ENCODE results near the gene OR8B12.
"Not testable (repeated sequence)": the region's sequence is repeated elsewhere in the genome, so short reads cannot be mapped to it uniquely, and the experiment has no call there.

The OR8B12 gene

DNA sequence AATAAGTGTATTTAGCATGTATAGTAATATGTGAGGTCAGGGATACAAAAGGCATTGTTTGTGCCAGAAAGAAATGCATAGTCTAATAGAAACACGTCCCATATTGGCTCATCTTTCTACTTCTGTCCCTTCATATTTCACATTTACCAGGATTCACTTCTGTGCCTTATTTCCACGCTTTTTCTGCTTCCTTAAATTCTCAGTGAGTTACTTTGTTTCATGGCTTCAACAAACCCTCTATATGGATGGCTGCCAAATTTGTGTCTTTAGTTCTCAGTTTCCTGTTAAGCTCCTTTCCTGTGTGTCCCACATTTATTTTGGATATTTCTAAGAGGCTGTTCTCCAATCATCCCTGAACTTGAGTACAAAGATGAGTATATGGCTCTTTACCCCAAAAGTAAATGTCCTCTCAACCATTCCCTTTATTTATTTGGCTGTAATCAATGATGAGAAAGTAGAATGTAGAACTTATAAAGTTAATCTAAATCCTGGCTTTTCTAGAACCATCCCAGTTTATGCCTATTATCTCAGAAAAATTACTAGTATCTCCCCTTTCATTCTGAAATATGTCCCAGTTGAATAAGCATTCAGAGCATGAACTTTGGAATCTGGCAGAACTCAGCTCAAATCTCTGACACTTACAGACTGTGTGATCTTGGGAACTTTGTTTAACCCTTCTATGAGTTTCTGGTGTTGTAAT lies 23.5 kb downstream of the OR8B12 start:
- no peak for DNase-seq

DNA sequence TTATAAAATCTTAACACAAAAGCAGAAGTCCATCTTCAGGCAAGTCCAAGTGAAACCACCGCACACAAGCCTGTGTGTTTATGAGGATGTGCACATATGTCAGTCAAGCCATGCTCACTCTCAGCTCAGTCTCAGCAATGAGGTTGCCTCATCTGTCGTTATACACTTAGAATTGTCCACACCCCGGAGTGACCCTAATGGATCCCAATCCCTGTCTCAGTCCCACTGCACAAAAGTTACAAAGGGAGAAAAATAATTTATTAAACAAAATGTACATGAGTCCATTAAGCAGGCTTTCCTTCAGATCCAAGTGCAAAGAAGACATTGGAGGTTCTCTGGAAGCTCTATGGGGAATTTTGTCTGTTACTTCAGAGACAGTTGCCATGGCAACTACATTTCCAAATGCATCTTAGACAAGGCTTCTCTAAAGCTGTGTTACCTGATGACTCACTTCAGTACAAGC lies 24.4 kb downstream of the OR8B12 start:
- no peak for DNase-seq

DNA sequence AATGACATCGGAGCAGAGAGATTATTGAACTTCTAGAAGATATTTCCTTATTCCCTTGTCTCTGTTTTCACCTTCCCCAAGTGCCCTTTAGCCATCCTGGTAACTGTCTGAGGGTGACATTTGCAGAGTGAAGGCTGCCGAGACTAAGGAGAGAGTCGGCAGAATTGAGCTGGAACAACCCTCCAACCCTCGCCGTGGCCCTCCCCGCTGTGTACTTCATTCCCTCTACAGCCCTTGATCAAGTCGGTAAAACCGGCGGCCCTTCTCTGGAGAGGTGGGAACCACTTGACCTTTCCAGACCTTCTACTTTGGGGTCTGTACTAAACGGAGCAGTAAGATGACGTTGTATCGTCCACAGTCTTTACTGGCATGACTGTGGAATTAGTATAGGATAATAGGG lies 26.1 kb downstream of the OR8B12 start:
- DNase-seq, result no peak

DNA sequence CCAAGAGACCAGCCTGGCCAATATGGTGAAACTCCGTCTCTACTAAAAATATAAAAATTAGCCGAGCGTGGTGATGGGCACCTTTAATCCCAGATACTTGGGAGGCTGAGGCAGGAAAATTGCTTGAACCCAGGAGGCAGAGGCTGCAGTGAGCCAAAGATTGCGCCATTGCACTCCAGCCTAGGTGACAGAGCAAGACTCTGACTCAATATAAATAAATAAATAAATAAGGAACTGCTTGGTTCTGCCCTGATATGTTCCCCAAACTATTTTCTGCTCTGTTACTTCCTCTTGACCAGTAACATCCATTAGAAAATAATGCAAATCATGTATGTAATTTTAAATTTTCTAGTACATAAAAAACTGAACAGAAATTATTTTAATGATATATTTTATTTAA lies 28.8 kb downstream of the OR8B12 start:
- DNase-seq, result not testable (repeated sequence)

DNA sequence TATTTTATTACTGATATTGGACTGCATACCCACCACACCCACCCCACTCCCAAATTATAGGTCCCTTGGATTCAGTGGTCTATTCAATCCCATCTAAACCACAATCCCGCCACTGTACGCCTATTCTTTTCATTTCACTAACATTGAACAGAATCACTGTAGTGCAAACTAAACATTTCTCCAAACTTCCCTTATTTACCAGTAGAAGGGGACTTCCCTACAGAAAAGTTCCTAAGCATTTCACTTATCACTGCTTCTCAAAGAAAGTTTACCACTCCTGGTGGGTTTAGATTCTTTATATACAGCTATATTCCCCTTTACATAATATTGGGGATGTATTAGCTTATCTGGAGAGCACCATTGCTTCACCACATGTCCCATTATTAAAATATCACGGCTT lies 29.3 kb downstream of the OR8B12 start:
- DNase-seq, result no peak

DNA sequence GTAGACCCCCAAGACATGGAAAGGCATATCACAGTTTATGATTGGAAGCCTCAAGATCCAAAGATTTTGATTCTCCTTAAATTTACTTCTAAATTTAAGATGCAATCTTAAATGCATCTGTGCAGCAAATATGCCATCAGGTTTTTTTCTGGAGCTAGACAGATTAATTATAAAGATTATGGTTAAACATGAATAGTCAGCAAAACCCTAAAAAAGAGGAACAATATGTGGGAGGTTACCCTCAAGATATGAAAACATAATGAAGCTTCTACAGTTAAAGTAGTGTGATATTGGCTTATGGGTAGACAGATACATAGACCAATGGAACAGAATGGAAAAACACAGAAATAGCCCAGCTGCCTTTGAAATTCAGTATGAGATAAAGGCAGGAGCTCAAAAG lies 31.7 kb downstream of the OR8B12 start:
- no peak for DNase-seq

DNA sequence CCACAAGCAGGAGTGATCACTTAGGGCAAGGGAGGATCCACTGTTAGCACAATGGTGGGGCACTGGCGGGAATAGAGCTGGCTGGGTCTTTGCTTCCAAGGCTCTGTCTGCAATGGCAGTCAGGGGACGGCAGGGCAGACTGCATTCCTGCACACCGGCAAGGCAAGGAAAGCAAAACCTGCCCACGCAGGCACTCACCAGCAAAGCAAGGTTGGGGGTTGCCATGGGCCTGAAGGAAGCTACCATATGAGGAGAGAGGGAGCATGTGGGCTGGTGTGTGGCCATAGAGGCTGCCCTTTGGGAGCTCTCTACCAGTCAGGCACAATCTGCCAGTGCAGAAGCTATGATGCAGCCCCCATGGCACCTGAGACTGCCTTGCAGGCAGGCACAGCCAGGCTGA lies 33.2 kb downstream of the OR8B12 start:
- no peak for DNase-seq

DNA sequence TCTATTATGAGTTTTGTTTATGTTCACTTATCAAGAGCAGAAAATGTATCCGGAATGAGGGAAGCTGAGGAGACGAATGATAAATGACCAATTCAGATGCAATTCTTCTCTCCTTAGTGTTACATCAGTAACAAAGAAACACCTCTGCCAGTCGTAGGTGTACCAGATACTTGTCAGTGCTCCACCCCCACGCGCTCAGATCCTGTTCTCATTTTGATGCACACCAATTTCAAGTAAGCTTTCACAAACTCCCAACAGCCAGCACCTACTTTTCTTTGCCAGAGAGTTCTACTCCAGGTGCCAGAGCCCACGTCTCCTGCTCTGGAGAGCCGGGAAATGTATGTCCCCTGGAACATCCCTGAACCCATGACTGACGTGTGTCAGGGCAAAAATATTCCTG lies 43.7 kb downstream of the OR8B12 start:
- DNase-seq, result no peak

DNA sequence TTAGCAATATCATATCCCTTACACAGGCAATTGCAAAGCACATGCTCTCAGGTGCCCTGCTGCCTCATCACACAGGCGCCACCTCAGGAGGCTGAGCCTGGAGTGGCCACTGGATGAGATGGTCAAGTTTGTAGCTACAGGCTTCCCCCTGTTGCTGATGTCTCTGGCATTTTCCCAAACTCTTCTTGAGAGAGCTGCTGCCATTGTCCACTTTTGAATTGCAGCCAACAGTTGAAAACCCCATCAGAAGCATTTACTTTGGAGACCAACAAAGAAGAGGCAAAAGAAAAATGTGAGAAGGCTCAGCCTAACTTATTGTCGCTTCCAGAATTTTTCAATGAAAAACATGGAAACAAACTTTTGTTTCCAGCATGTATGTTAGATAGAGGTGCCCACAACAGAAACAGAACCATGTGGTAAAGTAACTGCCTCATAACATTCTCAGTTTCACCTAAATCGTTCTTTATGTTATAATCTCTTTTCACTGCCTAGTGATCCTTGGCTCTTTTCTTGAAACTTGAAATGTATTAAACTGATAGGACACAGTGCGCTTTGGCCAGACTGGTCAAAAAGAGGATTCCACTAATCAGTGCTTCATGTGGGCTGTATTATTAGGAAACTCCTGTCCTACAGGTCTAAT lies 50.3 kb downstream of the OR8B12 start:
- DNase-seq, result no peak
